BLaER1 (cell line): ENCODE results near the gene KMT5C.
A peak's percentile ranks its signal among the peaks of the same experiment; 100 is the strongest.

ENCODE experiments used
- H3K27ac ChIP-seq: shearing (Covaris generic); formaldehyde crosslinking; 2 replicates; pipeline ENCODE4 v1.8.1; 2022
- H3K27me3 ChIP-seq: shearing (Covaris generic); formaldehyde crosslinking; 2 replicates; pipeline ENCODE4 v1.8.1; 2022
- H3K36me3 ChIP-seq: shearing (Covaris generic); formaldehyde crosslinking; 2 replicates; pipeline ENCODE4 v1.8.1; 2022
- H3K4me1 ChIP-seq: shearing (Covaris generic); formaldehyde crosslinking; 2 replicates; pipeline ENCODE4 v1.8.1; 2022
- H3K4me2 ChIP-seq: shearing (Covaris generic); formaldehyde crosslinking; 2 replicates; pipeline ENCODE4 v1.8.1; 2022
- H3K4me3 ChIP-seq: shearing (Covaris generic); formaldehyde crosslinking; 2 replicates; pipeline ENCODE4 v1.8.1; 2022
- H3K9ac ChIP-seq: shearing (Covaris generic); formaldehyde crosslinking; 2 replicates; pipeline ENCODE4 v1.8.1; 2022
- H3K9me3 ChIP-seq: shearing (Covaris generic); formaldehyde crosslinking; 2 replicates; pipeline ENCODE4 v1.8.1; 2022
- H4K20me1 ChIP-seq: shearing (Covaris generic); formaldehyde crosslinking; 2 replicates; pipeline ENCODE4 v1.8.1; 2022
- Cebpa-rat ChIP-seq: shearing (Covaris generic); IDR thresholded peaks from 2 replicates; pipeline ENCODE4 v1.8.1; 2022

KMT5C gene

GRCh38 chr19:55384920-55385723 is 45.4 kb downstream of the KMT5C start:
- Histone ChIP-seq H3K4me2 (peak overlapping the region; percentile 99), H3K36me3 (peaks cover 38% of the 10 kb centered on the region), H4K20me1 (peaks cover 44% of the 10 kb centered on the region), H3K4me1 (peaks cover 64% of the 10 kb centered on the region), H3K27me3 (no peaks in the 10 kb centered on the region), H3K27ac (peak overlapping the region; percentile 96), H3K9me3 (no peaks in the 10 kb centered on the region), H3K9ac (peak overlapping the region; percentile 99), H3K4me3 (peak overlapping the region; percentile 92)
- no peak for TF ChIP-seq Cebpa-rat

DNA sequence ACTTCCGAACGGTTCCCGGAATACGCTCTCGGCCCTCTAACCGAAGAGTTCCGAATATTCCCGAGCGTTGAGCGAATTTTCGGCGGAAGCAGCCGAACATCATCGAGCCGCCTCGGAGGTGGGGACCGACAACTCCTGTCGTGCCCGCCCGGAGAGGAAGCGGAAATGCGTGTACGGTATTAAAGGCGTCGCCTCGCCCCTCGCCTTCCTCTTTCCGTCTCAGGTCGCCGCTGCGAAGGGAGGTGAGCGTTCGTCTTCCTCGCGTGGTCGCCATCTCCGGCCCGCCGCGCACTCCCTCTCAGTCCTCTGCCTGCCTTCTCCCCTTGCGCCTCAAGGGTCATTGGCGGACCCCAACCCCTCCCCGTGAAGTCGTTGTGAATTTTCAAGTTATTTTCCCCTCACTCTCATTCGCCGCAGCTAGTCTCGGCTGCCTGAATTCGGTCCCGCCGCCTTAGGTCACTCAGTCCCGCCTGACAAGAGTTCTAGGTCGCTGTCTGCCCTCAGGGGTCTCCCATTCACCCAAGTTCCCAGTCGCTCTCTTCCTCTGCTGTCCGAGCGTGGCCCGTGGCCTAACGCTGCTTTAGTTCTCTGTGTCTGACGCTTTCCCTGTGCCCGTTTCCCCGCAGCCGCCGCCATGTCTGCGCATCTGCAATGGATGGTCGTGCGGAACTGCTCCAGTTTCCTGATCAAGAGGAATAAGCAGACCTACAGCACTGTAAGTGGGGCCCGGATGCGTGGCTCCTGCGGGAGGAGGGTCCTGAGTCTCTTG is 46.2 kb downstream of the KMT5C start, which contains the start of gene RPL28:
RPL28 (plus strand) TSS at position 209 of the 769 bp plus-strand sequence; CDS start at position 635, 426 bp downstream.
- Histone ChIP-seq H3K4me2 (peak within 1 kb of the TSS; percentile 99), H3K4me3 (peak within 1 kb of the TSS; percentile 92), H3K9ac (peak within 1 kb of the TSS; percentile 99), H3K27ac (peak within 1 kb of the TSS; percentile 96), H3K27me3 (no peaks in the 10 kb centered on the region), H4K20me1 (peaks cover 51% of the 10 kb centered on the region), H3K36me3 (peaks cover 46% of the 10 kb centered on the region), H3K9me3 (no peaks in the 10 kb centered on the region), H3K4me1 (peaks cover 72% of the 10 kb centered on the region)
- TF ChIP-seq Cebpa-rat, result no peak

- no peaks in the 10 kb centered on the region for H3K27me3 ChIP-seq
- peaks cover 76% of the 10 kb centered on the region for H3K4me1 ChIP-seq
- H3K4me3 ChIP-seq, result peak overlapping the region; percentile 92
- H3K27ac ChIP-seq, result peak overlapping the region; percentile 96
- TF ChIP-seq Cebpa-rat, result no peak
- peak overlapping the region; percentile 96 for H3K4me2 ChIP-seq
- H4K20me1 ChIP-seq, result peaks cover 58% of the 10 kb centered on the region
- no peaks in the 10 kb centered on the region for H3K9me3 ChIP-seq
- peak overlapping the region; percentile 99 for H3K9ac ChIP-seq
- H3K36me3 ChIP-seq, result peaks cover 52% of the 10 kb centered on the region
Measured at GRCh38 chr19:55386493-55386971, 46.9 kb downstream of the KMT5C start.

GRCh38 chr19:55387736-55388497 is 48.2 kb downstream of the KMT5C start:
- Histone ChIP-seq H3K4me1 (peaks cover 73% of the 10 kb centered on the region), H3K9me3 (no peaks in the 10 kb centered on the region), H3K36me3 (peaks cover 65% of the 10 kb centered on the region), H3K9ac (peak overlapping the region; percentile 99), H3K27me3 (no peaks in the 10 kb centered on the region), H3K27ac (no peak overlapping the region; the same call in 1 of the 2 replicates), H4K20me1 (peaks cover 72% of the 10 kb centered on the region), H3K4me3 (peak overlapping the region; percentile 92), H3K4me2 (peak overlapping the region; percentile 96)
- no peak for TF ChIP-seq Cebpa-rat

GRCh38 chr19:55389386-55390317 is 50.0 kb downstream of the KMT5C start:
- no peak for TF ChIP-seq Cebpa-rat
- no peak overlapping the region for H3K27ac ChIP-seq
- H3K36me3 ChIP-seq, result peaks cover 65% of the 10 kb centered on the region
- no peaks in the 10 kb centered on the region for H3K27me3 ChIP-seq
- H3K4me2 ChIP-seq, result peak overlapping the region; percentile 96
- H3K9ac ChIP-seq, result peak overlapping the region; percentile 99
- peaks cover 87% of the 10 kb centered on the region for H4K20me1 ChIP-seq
- peaks cover 62% of the 10 kb centered on the region for H3K4me1 ChIP-seq
- H3K4me3 ChIP-seq, result no peak overlapping the region
- H3K9me3 ChIP-seq, result no peaks in the 10 kb centered on the region

GRCh38 chr19:55390461-55390880 is 50.8 kb downstream of the KMT5C start:
- H3K9ac ChIP-seq, result 0 out of 2 replicates have a peak overlapping the region, but pooled peaks have one; percentile 2
- peaks cover 65% of the 10 kb centered on the region for H3K36me3 ChIP-seq
- no peaks in the 10 kb centered on the region for H3K27me3 ChIP-seq
- peaks cover 59% of the 10 kb centered on the region for H3K4me1 ChIP-seq
- H4K20me1 ChIP-seq, result peaks cover 93% of the 10 kb centered on the region
- no peaks in the 10 kb centered on the region for H3K9me3 ChIP-seq
- H3K4me3 ChIP-seq, result no peak overlapping the region
- peak overlapping the region; percentile 19; the same call in 1 of the 2 replicates for H3K4me2 ChIP-seq
- no peak for TF ChIP-seq Cebpa-rat
- no peak overlapping the region for H3K27ac ChIP-seq

- H4K20me1 ChIP-seq, result peaks cover 88% of the 10 kb centered on the region
- no peak overlapping the region for H3K27ac ChIP-seq
- no peak overlapping the region for H3K4me3 ChIP-seq
- no peaks in the 10 kb centered on the region for H3K27me3 ChIP-seq
- H3K4me2 ChIP-seq, result peak overlapping the region; percentile 23
- H3K9me3 ChIP-seq, result no peaks in the 10 kb centered on the region
- peaks cover 65% of the 10 kb centered on the region for H3K36me3 ChIP-seq
- peaks cover 59% of the 10 kb centered on the region for H3K4me1 ChIP-seq
- H3K9ac ChIP-seq, result 0 out of 2 replicates have a peak overlapping the region, but pooled peaks have one; percentile 2
- TF ChIP-seq Cebpa-rat, result no peak
Measured at GRCh38 chr19:55391191-55391670, 51.6 kb downstream of the KMT5C start.

DNA sequence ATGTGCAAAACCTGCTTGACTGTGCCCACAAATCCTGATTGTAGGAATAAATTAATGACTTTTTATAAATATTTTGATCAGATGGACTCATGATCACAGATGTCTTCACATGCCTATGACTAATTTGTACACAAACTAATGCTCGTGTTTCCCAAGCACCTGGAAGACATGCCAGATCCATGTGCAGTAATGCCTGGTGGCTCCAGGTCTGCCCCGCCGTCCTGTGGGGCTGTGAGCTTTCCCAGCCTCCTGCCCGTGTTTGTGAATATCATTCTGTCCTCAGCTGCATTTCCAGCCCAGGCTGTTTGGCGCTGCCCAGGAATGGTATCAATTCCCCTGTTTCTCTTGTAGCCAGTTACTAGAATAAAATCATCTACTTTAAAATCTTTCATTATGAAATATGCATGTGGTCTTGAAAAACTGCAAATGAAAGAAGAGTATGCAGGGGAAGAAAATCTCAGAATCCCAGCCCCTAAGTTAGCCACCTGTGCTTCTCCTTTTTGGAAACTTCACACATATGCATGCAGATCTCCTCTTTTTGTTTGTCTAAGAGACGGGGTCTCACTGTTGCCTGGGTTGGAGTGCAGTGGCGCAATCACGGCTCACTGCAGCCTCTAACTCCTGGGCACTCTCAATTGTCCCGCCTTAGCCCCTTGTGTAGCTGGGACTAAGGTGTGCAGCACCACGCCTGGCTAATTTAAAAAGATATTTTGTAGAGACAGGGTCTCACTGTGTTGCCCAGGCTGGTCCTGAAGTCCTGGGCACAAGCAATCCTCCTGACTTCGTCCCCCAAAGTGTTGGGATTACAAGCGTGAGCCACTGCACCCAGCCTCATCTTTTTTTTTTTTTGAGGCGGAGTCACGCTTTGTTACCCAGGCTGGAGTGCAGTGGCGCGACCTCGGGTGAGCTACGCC is 52.3 kb downstream of the KMT5C start:
- Histone ChIP-seq H3K4me1 (peaks cover 57% of the 10 kb centered on the region), H3K27ac (no peak overlapping the region; the same call in 1 of the 2 replicates), H3K36me3 (peaks cover 58% of the 10 kb centered on the region)

More for the DNA sequence above, 52.3 kb downstream of the KMT5C start:
- H3K9me3 ChIP-seq, result no peaks in the 10 kb centered on the region
- H3K4me2 ChIP-seq, result peak overlapping the region; percentile 23
- no peak for TF ChIP-seq Cebpa-rat
- H4K20me1 ChIP-seq, result peaks cover 84% of the 10 kb centered on the region
- H3K9ac ChIP-seq, result no peak overlapping the region
- H3K27me3 ChIP-seq, result no peaks in the 10 kb centered on the region
- H3K4me3 ChIP-seq, result no peak overlapping the region
